HG03342 (cell line): Measurements from ENCODE around the gene CHD9.
"Not testable (repeated sequence)": the region's sequence is repeated elsewhere in the genome, so short reads cannot be mapped to it uniquely, and the experiment has no call there.

Experiments
- ATAC-seq: cut with Tn5 transposase; IDR thresholded peaks from one replicate; pipeline ENCODE4 v1.9.1; 2021; ENCODE audit warnings: mild to moderate bottlenecking, moderate library complexity; ENCODE audit not compliant: unreplicated experiment

Gene CHD9, protein sequence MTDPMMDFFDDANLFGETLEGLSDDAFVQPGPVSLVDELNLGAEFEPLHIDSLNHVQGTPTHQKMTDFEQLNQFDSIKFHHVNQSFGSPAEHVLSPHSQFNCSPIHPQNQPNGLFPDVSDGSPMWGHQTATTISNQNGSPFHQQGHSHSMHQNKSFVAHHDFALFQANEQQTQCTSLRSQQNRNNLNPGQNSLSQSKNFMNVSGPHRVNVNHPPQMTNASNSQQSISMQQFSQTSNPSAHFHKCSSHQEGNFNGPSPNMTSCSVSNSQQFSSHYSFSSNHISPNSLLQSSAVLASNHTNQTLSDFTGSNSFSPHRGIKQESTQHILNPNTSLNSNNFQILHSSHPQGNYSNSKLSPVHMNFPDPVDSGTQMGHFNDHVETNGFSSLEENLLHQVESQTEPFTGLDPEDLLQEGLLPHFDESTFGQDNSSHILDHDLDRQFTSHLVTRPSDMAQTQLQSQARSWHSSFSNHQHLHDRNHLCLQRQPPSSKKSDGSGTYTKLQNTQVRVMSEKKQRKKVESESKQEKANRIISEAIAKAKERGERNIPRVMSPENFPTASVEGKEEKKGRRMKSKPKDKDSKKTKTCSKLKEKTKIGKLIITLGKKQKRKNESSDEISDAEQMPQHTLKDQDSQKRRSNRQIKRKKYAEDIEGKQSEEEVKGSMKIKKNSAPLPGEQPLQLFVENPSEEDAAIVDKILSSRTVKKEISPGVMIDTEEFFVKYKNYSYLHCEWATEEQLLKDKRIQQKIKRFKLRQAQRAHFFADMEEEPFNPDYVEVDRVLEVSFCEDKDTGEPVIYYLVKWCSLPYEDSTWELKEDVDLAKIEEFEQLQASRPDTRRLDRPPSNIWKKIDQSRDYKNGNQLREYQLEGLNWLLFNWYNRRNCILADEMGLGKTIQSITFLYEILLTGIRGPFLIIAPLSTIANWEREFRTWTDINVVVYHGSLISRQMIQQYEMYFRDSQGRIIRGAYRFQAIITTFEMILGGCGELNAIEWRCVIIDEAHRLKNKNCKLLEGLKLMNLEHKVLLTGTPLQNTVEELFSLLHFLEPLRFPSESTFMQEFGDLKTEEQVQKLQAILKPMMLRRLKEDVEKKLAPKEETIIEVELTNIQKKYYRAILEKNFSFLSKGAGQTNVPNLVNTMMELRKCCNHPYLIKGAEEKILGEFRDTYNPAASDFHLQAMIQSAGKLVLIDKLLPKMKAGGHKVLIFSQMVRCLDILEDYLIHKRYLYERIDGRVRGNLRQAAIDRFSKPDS (N-terminal part only)

GRCh38 chr16:53054670-53055485, at the start of gene CHD9:
Gene CHD9 (plus strand): TSS chr16:53054991. CDS start chr16:53156090, 101,099 bp downstream.
- peak; percentile 83 for ATAC-seq

DNA sequence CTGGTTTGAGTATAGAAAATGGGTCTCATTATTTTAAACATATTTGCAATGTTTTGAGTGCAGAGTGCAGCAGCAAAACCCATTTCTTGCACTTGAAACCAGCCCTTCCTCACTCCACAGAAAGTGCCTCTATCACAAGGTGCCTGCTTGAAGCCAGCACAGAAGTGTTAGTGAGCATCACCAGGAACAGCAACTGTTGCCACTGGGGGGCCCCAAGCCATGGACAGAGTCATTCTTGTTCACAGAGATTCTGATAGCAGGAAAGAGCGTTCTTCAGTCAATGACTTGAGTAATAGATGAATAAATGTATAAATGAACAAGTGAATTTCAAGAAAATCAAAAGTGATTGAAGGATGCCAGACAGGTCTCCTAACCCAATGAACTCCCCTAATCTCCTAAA, 47.7 kb upstream of the CHD9 start:
- no peak for ATAC-seq

DNA sequence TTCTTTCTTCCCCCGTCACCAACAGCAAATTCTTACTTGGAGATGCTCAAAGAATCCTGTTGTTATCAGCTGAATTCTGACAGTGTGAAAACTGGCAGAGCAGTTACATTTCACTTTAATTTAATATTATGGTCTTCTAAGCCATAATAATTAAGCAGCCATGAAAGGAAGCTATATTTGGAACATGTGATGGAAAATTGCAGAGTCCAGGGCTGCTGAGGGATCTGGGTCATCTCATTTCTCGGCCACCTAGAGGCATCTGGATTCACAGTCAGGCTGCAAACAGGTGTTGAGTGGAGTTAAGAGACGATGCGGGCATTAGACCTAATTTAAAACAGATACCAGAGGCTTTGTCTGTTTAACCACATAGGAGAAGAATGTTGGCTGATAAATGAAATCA, 40.5 kb upstream of the CHD9 start:
- ATAC-seq, result no peak

DNA sequence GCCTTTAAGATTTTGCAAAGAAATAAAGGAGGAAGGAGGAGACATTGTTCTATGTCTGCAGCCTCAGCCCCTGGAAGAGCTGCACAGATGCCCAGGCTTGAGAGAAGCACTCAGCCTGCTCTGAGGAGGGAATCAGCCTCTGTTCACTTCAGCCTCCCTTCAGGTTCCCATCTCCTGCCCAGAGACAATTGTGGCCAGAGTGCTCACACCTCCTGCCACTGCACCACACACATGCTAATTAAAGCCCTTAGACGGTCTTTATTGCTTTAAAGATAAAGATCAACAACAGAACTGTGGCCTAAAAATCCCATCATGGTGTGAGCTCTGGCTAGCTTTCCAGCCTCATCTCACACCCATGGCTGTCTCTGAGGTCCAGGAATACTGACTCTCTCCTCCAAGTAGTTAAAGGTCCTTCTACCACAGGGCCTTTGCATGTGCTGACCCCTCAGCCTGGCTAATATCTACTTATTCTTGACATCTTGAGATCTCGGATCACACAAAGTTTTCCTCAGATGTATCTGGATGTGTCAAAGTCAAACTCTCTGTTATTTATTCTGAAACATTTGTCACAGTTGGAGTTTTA, 35.9 kb upstream of the CHD9 start:
- ATAC-seq, result no peak

DNA sequence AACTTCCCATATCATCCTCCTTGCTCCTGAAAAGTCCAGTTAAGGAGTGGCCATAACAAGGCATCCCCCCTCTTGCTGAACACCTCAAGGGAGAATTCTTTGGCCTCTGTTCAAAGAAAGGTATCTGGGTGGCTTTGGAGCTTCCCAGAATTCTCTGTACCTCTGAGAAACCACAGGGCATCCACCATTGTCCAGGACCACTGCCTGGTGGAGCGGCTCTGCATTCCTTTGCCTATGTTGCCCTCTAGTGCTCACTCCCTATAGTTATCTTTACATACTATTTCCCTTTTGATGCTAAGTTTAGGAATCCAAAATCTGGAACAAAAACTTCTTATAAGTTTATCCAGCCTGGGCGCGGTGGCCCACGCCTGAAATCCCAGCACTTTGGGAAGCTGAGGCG, 32.4 kb upstream of the CHD9 start:
- no peak for ATAC-seq

- peak; percentile 64 for ATAC-seq
Measured at GRCh38 chr16:53024045-53024444, 30.7 kb upstream of the CHD9 start.

DNA sequence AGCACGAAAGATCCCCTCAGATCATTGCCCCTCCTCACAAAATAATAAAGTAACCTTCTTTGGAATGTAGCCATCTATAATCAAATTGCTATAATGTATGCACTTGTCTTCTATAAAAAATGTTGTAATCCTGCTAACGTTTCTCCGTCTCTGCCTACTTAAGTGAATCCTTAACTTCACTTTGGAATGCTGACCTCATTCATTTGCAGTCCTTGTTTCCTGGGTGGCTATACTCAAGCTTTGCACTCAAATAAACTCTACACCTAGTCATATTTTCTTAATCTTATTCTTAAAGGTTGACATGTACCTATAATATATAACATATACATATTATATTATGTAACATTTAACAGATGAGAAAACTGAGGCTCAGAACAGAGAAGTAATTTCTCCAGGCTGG, 24.8 kb upstream of the CHD9 start:
- no peak for ATAC-seq

DNA sequence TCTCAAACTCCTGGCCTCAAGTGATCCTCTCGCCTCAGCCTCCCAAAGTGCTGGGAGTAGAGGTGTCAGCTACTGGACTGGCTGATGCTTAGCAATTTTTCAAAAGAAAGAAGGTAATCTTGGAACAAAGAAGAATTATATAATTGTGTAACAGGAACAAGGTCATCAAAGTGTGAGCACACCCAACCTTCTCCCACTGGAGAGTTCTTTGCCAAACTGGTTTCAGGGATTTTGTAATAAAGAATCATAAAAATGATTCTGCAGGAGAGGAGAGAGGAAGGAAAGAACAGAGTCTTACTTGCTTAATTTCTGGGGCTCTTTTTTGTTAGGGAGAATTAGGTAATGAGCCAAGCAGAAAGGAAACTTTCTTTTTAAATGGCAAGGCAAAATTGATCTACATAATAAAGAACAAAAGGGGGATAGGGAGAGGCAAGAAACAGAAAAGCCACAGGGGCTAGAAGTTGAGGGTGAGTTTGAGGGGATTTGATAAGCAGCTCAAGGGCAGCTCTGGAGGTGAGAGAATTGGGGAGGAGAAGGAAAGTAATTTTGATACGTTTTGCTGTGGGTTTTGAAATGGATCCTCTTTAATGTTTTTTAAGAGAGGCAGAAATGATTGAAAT, 23.4 kb upstream of the CHD9 start:
- no peak for ATAC-seq

GRCh38 chr16:53034306-53034705, 20.5 kb upstream of the CHD9 start:
- ATAC-seq, result no peak

- ATAC-seq, result no peak
Measured at GRCh38 chr16:53035176-53035942, 19.4 kb upstream of the CHD9 start.

- ATAC-seq, result no peak
Measured at GRCh38 chr16:53036066-53036465, 18.7 kb upstream of the CHD9 start.

DNA sequence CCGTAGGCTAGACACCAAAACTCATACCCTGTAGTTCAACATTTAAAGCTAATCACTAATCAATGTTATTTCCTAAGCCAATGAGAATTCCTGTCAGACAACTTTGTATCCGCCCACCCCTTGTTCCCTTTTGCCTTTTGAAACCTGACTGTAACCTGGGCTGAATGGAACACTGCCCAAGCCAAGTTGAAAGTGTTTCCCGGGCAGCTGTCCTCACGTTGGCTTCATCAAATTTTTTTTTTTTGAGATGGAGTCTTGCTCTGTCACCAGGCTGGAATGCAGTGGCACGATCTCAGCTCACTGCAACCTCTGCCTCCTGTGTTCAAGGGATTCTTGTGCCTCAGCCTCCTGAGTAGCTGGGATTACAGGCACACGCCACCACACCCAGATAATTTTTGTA, 18.1 kb upstream of the CHD9 start:
- not testable (repeated sequence) for ATAC-seq

GRCh38 chr16:53040788-53041187, 14.0 kb upstream of the CHD9 start:
- ATAC-seq, result no peak

DNA sequence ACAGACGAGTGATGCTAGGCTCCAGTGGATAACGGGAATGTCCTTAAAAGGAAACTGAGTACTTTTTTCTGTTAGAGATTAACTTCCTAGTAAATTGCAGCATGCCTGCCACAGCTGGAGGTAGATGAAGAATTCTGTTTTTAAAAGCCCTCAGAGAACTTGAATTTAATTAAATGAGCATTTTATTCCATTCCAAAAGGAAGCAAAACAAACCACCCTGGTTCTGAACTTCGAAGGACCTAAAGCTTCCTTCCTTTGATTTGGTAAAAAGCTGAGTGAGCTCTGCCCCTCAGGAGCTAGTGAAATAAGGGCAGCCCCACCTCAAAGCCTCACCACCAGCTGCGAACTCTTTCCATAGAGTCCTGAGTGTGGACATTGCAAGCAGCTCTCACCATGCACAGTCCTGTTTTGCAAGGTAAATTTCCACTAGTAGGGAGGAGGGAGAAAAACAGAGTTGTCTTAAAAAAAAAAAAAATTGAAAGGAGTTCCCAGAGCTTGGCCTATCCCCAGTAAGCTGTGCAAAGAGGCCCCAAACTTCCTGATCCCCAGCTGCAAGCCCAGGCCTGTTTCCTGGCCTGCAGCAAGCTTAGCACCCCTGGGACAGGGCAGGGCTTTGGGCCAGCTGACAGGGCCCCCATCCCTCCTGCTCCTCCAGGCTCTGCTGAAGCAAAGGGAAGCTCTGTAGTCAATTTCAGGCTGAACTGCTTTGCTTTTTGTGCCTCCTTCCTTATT, 13.3 kb upstream of the CHD9 start:
- ATAC-seq, result peak; percentile 51

DNA sequence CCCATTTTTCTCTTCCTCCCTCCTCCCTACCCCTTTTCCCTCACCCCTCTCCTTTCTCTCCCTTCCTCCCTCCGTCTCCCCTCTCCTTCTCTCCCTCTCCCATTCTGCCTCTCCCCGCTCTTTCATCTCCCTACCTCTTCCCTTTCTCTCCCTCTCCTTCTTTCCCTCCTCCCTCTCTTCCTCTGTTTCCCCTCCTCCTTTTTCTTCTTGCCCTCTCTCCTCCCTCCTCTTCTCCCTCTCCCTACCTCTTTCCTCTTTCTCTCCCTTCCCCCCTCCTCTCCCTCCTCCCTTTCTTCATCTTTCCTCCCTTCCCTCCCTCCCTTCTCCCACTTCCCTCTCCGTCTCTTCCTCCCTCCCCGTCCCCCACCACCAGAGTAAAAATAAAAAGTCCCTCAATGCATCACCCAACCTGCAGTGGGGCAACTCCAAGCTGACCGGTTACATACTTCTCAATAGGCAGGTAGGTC, 12.5 kb upstream of the CHD9 start:
- no peak for ATAC-seq

DNA sequence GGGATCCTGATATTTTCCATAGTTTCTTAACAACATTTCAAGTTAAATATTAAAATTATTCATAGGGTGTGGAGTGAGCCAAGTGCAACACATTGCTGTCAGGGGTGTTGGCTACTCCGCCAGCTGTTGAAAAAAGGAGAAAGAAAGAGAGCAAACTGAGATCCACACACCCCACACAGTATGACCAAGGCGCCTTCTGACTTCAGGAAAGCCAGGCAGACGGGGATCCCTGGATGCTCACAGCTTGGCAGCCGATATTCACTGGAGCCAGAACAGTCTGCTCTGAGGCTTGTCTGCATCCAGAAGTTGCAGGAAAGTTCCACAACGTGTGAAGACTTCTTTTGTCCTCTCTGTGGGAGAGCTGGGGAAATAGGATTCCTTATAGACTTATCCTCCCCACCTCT, 11.4 kb upstream of the CHD9 start:
- ATAC-seq, result no peak

- ATAC-seq, result no peak
Measured at GRCh38 chr16:53043986-53044601, 10.7 kb upstream of the CHD9 start.
